Lung (tissue), 12 donors: ENCODE measurements around the gene GMPR. TPM values are rescaled to one million over a fixed set of nuclear protein-coding genes. Genes with fewer than 3 reads are reported as not detected.
"Not testable (repeated sequence)": the region's sequence is repeated elsewhere in the genome, so short reads cannot be mapped to it uniquely, and the experiment has no call there.

Experiments
- ATAC-seq: fragments of 200-7000 bp; cut with Tn5 transposase; one replicate; pipeline ENCODE4 v1.9.1; 2020; ENCODE audit warnings: moderate number of reproducible peaks; ENCODE audit not compliant: insufficient read depth, low FRiP score
- DNase-seq, 3 donors: peaks; one replicate each; pipeline ENCODE4 v3.0.0-alpha.2; 2013 to 2017
- H3K27ac ChIP-seq, 2 donors: one replicate each; pipeline ENCODE4 v1.5.1; 2013; ENCODE audit warnings: mild to moderate bottlenecking in 2 of 2, moderate library complexity in 2 of 2, control low read depth in 1 of 2, inconsistent platforms in 1 of 2, low read depth in 1 of 2, low read length in 1 of 2
- H3K27me3 ChIP-seq, 3 donors: one replicate each; pipeline ENCODE4 v1.5.1; 2013; ENCODE audit warnings: low read length in 2 of 3; ENCODE audit not compliant: control insufficient read depth in 3 of 3, insufficient read depth in 3 of 3
- H3K36me3 ChIP-seq, 4 donors: one replicate each; pipeline ENCODE4 v1.5.1; 2013; ENCODE audit warnings: low read length in 4 of 4, mild to moderate bottlenecking in 1 of 4, moderate library complexity in 1 of 4; ENCODE audit not compliant: control insufficient read depth in 4 of 4, insufficient read depth in 4 of 4
- H3K4me1 ChIP-seq, 5 donors: one replicate each; pipeline ENCODE4 v1.5.1; 2013; ENCODE audit warnings: low read length in 5 of 5, mild to moderate bottlenecking in 2 of 5, moderate library complexity in 1 of 5; ENCODE audit not compliant: control insufficient read depth in 5 of 5, insufficient read depth in 5 of 5
- H3K4me3 ChIP-seq: one replicate; pipeline ENCODE4 v1.5.1; 2013; ENCODE audit warnings: mild to moderate bottlenecking, control low read depth, moderate library complexity
- H3K9ac ChIP-seq, 2 donors: one replicate each; pipeline ENCODE4 v1.5.1; 2013; ENCODE audit warnings: low read length in 2 of 2, control low read depth in 1 of 2; ENCODE audit not compliant: insufficient read depth in 1 of 2
- H3K9me3 ChIP-seq, 4 donors: one replicate each; pipeline ENCODE4 v1.5.1; 2013; ENCODE audit warnings: low read length in 3 of 4, mild to moderate bottlenecking in 1 of 4, moderate library complexity in 1 of 4; ENCODE audit not compliant: control insufficient read depth in 4 of 4, insufficient read depth in 3 of 4
- WGBS, 2 donors: extraction: QIAGEN DNeasy Blood & Tissue Kit; methylation state at CpG; one replicate each; pipeline ENCODE4 v1.1.7; 2013; 5-methylcytosine and 5-hydroxymethylcytosine counted together
- polyA plus RNA-seq, 2 donors: library from polyadenylated mRNA; stranded (reverse); fragments of 200-250 nt; gene quantifications; one replicate each; pipeline ENCODE4 v1.2.1, GENCODE V29; 2013
- total RNA-seq, 2 donors: library from RNA; depleted of rRNA in 1 of 2; stranded (reverse); fragments of >200 nt in 1 of 2; gene quantifications; one replicate each; pipeline ENCODE4 v1.2.1, GENCODE V29; 2014 to 2021
- TF ChIP-seq, protein P1 (sequence below): IDR thresholded peaks from 2 replicates; pipeline ENCODE4 v1.5.1; 2012; ENCODE audit warnings: mild to moderate bottlenecking; ENCODE audit errors: control extremely low read depth, extremely low read depth
- donor health status: control.
- donor health status: control.
- donor health status: Bipolar disorder and iron deficiency.
- donor health status: healthy.
- donor health status: DM: yes; HTN: yes; CAD: no.

The GMPR gene
- total and polyA plus RNA-seq, 4 donors: 8.6 to 16.6 (median 12.9) TPM

DNA sequence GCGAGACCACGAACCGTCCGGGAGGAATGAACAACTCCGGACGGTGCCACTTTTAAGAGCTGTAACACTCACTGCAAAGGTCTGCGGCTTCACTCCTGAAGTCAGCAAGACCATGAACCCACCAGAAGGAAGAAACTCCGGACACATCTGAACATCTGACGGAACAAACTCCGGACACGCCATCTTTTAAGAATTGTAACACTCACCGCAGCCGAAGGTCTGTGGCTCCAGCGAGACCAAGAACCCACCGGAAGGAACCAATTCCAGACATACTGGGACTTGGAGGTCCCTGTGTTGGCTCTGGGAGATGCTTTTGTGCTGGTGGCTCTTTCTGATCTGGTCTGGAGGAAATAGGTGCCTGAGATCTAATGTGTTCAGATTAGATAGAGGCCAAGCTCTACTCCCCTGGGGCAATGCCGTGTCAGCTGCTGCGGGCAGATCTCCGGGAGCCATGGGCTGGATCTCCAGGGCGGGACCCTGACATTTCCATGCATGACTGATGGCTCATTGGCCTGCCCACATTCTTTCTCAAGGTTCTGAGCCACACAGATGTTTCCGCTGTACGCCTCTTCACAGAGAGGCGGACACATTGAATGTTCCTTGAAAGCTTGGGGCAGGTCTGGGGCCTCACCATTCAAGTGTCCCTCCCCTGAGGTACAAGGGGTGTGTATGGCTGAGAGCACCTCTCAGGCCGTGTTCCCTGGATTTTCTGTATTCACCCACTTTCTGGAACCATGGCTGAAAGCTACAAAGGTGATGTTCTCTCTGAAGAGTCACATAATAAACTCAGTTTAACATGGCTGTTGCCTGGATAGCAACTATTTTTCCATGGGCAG, 29.3 kb downstream of the GMPR start:
- DNase-seq: no peak
- no peak for ATAC-seq
- TF ChIP-seq, protein P1, sequence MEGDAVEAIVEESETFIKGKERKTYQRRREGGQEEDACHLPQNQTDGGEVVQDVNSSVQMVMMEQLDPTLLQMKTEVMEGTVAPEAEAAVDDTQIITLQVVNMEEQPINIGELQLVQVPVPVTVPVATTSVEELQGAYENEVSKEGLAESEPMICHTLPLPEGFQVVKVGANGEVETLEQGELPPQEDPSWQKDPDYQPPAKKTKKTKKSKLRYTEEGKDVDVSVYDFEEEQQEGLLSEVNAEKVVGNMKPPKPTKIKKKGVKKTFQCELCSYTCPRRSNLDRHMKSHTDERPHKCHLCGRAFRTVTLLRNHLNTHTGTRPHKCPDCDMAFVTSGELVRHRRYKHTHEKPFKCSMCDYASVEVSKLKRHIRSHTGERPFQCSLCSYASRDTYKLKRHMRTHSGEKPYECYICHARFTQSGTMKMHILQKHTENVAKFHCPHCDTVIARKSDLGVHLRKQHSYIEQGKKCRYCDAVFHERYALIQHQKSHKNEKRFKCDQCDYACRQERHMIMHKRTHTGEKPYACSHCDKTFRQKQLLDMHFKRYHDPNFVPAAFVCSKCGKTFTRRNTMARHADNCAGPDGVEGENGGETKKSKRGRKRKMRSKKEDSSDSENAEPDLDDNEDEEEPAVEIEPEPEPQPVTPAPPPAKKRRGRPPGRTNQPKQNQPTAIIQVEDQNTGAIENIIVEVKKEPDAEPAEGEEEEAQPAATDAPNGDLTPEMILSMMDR: no peak
- Histone ChIP-seq H3K4me3 (no peak overlapping the region), H3K27ac (no peak overlapping the region), H3K9ac (no peak overlapping the region), H3K4me1 (peaks cover 0 to 3% (median 0%) of the 10 kb centered on the region in 5 donors), H3K9me3 (peaks cover 0 to 6% (median 0%) of the 10 kb centered on the region in 4 donors), H3K36me3 (peaks cover 0 to 4% (median 0%) of the 10 kb centered on the region in 4 donors), H3K27me3 (no peaks in the 10 kb centered on the region)
- WGBS, 2 donors: 95 to 97% methylated on average over 23 of the region's 23 CpGs

DNA sequence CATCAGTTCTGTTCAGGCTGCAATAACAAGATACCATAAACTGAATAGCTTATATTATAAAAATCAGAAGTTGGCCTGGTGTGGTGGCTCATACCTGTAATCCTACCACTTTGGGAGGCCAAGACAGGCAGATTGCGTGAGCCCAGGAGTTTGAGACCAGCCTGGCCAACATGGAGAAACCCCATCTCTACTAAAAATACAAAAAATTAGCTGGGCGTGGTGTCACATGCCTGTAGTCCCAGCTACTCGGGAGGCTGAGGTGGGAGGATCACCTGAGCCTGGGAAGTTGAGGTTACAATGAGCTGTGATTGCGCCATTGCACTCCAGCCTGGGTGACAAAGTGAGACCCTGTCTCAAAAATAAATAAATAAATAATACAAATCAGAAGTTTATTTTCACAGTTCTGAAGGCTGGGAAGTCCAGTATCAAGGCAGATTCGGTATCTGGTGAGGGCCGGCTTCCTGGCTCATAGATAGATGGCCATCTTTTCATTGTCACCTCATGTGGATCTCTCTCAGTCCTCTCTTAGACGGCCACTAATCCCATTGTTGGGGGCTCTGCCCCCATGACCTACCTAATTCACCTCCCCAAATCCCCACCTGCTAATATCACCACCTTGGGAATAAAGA, 31.2 kb downstream of the GMPR start:
- H3K4me1 ChIP-seq: peaks cover 0 to 15% (median 6%) of the 10 kb centered on the region in 5 donors
- not testable (repeated sequence) for H3K9me3 ChIP-seq, DNase-seq, H3K4me3 ChIP-seq, H3K27ac ChIP-seq, H3K9ac ChIP-seq, H3K27me3 ChIP-seq, H3K36me3 ChIP-seq, ATAC-seq
- 89 to 96% methylated on average over 7 of the region's 7 CpGs for WGBS, 2 donors

DNA sequence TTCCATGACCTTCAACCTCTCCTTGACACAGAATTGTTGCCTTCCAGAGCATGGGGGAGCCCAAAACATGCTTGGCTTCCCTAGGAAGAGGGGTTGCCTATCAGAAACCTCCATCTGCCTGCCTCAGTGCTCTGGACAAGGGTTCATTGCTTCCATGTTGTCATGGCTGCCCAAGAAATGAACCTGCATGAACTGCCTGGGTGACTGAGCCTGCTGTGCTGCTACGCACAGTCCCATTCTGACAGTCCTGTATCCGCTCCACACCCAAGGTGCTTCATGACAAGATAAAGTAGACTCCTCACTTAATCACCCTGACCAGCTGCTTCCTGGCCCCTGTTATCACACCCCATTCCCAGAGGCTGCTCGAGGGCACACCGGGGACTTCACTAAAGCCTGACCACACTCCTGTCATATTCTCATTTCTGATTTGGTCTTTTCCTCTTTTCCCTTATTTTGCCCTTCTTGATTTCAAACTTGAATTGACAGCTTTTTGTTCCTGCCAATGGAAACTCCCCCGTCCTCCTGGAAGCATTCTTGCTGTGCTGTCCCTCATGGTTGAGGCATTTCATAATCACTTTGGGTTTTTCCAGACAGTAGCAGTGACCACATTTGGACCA, 31.9 kb downstream of the GMPR start:
- 79 to 86% methylated on average over 5 of the region's 5 CpGs for WGBS, 2 donors
- no peak overlapping the region for H3K4me3 ChIP-seq
- ATAC-seq (no peak), DNase-seq (no peak)
- H3K36me3 ChIP-seq: peaks cover 0 to 4% (median 0%) of the 10 kb centered on the region in 4 donors
- H3K9ac ChIP-seq: no peak overlapping the region
- H3K27ac ChIP-seq: no peak overlapping the region
- peaks cover 0 to 15% (median 6%) of the 10 kb centered on the region in 5 donors for H3K4me1 ChIP-seq
- peaks cover 0 to 4% (median 0%) of the 10 kb centered on the region in 4 donors for H3K9me3 ChIP-seq
- TF ChIP-seq, protein P1: no peak
- no peaks in the 10 kb centered on the region for H3K27me3 ChIP-seq

DNA sequence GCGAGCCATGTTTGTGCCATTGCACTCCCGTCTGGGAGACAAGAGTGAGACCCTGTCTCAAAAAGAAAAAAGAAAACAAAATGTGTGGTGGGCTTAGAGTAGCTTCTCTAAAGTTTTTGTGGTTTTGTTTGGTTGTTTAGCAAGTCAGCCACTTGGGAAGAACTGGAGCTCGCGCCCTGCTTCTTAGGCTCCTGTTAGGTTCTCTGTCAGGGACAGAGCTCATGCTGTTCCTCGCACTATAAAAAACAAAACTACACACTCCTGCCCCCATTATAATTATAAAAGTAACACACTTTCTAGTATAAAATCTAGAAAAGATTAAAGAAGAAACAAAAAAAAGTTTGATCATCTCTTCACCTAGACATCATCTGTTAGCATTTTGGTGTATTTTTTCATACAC, 33.0 kb downstream of the GMPR start:
- no peak overlapping the region for H3K9ac ChIP-seq
- TF ChIP-seq, protein P1: no peak
- WGBS, 2 donors: 96% methylated on average over 5 of the region's 5 CpGs

More for the DNA sequence above, 33.0 kb downstream of the GMPR start:
- H3K9me3 ChIP-seq: peaks cover 0 to 4% (median 0%) of the 10 kb centered on the region in 4 donors
- peaks cover 0 to 1% (median 0%) of the 10 kb centered on the region in 4 donors for H3K36me3 ChIP-seq
- DNase-seq (no peak), ATAC-seq (no peak)
- peaks cover 0 to 15% (median 6%) of the 10 kb centered on the region in 5 donors for H3K4me1 ChIP-seq
- H3K27ac ChIP-seq: no peak overlapping the region
- no peak overlapping the region for H3K4me3 ChIP-seq
- H3K27me3 ChIP-seq: no peaks in the 10 kb centered on the region
